HK-2 (cell line): ENCODE measurements around the gene HDLBP.
A peak's percentile ranks its signal among the peaks of the same experiment; 100 is the strongest.
"Not testable (repeated sequence)": the region's sequence is repeated elsewhere in the genome, so short reads cannot be mapped to it uniquely, and the experiment has no call there.

Experiments used
- DNase-seq: peaks from one replicate; pipeline ENCODE4 v3.0.0-alpha.2; 2018; ENCODE audit not compliant: unreplicated experiment

The HDLBP gene

GRCh38 chr2:241329669-241330615, 14.5 kb upstream of the HDLBP start:
- DNase-seq = no peak

GRCh38 chr2:241325257-241325656, 9.8 kb upstream of the HDLBP start:
- no peak for DNase-seq

GRCh38 chr2:241324775-241325174, 9.3 kb upstream of the HDLBP start:
- no peak for DNase-seq

GRCh38 chr2:241323778-241324177, 8.3 kb upstream of the HDLBP start:
- no peak for DNase-seq

GRCh38 chr2:241321886-241322285, 6.4 kb upstream of the HDLBP start:
- no peak for DNase-seq

GRCh38 chr2:241321033-241321432, 5.6 kb upstream of the HDLBP start:
- no peak for DNase-seq

GRCh38 chr2:241320394-241320793, 4.9 kb upstream of the HDLBP start:
- no peak for DNase-seq

GRCh38 chr2:241318830-241319229, 3.4 kb upstream of the HDLBP start:
- DNase-seq = not testable (repeated sequence)

- DNase-seq = no peak
Observed at GRCh38 chr2:241317391-241317790, 1.9 kb upstream of the HDLBP start.

- DNase-seq = no peak
Observed at GRCh38 chr2:241316825-241317224, 1.4 kb upstream of the HDLBP start.

- DNase-seq = no peak
Observed at GRCh38 chr2:241315879-241316631, 583 bp upstream of the HDLBP start, which contains the start of gene SEPTIN2. Gene SEPTIN2, plus strand, starts transcription at chr2:241315925. Its CDS starts 8,308 bp downstream, at chr2:241324233.

GRCh38 chr2:241314226-241315092, 1.0 kb downstream of the HDLBP start:
- DNase-seq = no peak

GRCh38 chr2:241313543-241314095, 1.9 kb downstream of the HDLBP start:
- no peak for DNase-seq

GRCh38 chr2:241312082-241312481, 3.4 kb downstream of the HDLBP start:
- DNase-seq = no peak

- DNase-seq = no peak
Observed at GRCh38 chr2:241310917-241311566, 4.4 kb downstream of the HDLBP start.

GRCh38 chr2:241309684-241310117, 5.8 kb downstream of the HDLBP start:
- peak; percentile 33 for DNase-seq

- no peak for DNase-seq
Observed at GRCh38 chr2:241308832-241309500, 6.5 kb downstream of the HDLBP start.

GRCh38 chr2:241308267-241308666, 7.2 kb downstream of the HDLBP start:
- DNase-seq = no peak

GRCh38 chr2:241307055-241307454, 8.4 kb downstream of the HDLBP start:
- DNase-seq = no peak

GRCh38 chr2:241304039-241304670, 11.3 kb downstream of the HDLBP start:
- DNase-seq = no peak
